HUES64 (cell line): ENCODE results near the gene SOCS1. TPM values are rescaled to one million over a fixed set of nuclear protein-coding genes. Genes with fewer than 3 reads are reported as not detected.
"Not testable (repeated sequence)": the region's sequence is repeated elsewhere in the genome, so short reads cannot be mapped to it uniquely, and the experiment has no call there.

ENCODE experiments used
- H3K27ac ChIP-seq: 2 replicates; pipeline ENCODE4 v1.7.0; 2013; ENCODE audit warnings: low read depth, low read length, inconsistent platforms
- H3K27me3 ChIP-seq: 2 replicates; pipeline ENCODE4 v1.6.1; 2013; ENCODE audit warnings: mild to moderate bottlenecking, low read length; ENCODE audit not compliant: insufficient read depth
- H3K36me3 ChIP-seq: 2 replicates; pipeline ENCODE4 v1.6.1; 2013; ENCODE audit warnings: mild to moderate bottlenecking, low read length; ENCODE audit not compliant: insufficient read depth
- H3K4me1 ChIP-seq: 2 replicates; pipeline ENCODE4 v1.6.1; 2013; ENCODE audit warnings: mild to moderate bottlenecking, low read length, moderate library complexity; ENCODE audit not compliant: insufficient read depth
- H3K4me3 ChIP-seq: 2 replicates; pipeline ENCODE4 v1.5.1; 2013; ENCODE audit warnings: mild to moderate bottlenecking, low read length, moderate library complexity
- H3K9ac ChIP-seq: 2 replicates; pipeline ENCODE4 v1.6.1; 2013; ENCODE audit warnings: mild to moderate bottlenecking, low read depth, low read length
- H3K9me3 ChIP-seq: 2 replicates; pipeline ENCODE4 v1.6.1; 2013; ENCODE audit warnings: low read depth, low read length; ENCODE audit not compliant: insufficient read depth
- WGBS: fragments of 150-250, 120-280 bp; methylation state at CpG from one replicate; pipeline ENCODE4 v1.1.7; 2013; ENCODE audit warnings: missing lambda C conversion rate; 5-methylcytosine and 5-hydroxymethylcytosine counted together
- polyA plus RNA-seq, 2 experiments: library from polyadenylated mRNA; stranded (reverse); fragments of 50-300 nt; gene quantifications; one replicate each; pipeline ENCODE4 v1.2.3, GENCODE V29; 2013

The SOCS1 gene
- 28.3 TPM for polyA plus RNA-seq (2013, experiment 1 of 2)
- 28.0 TPM for polyA plus RNA-seq (2013, experiment 2 of 2)

DNA sequence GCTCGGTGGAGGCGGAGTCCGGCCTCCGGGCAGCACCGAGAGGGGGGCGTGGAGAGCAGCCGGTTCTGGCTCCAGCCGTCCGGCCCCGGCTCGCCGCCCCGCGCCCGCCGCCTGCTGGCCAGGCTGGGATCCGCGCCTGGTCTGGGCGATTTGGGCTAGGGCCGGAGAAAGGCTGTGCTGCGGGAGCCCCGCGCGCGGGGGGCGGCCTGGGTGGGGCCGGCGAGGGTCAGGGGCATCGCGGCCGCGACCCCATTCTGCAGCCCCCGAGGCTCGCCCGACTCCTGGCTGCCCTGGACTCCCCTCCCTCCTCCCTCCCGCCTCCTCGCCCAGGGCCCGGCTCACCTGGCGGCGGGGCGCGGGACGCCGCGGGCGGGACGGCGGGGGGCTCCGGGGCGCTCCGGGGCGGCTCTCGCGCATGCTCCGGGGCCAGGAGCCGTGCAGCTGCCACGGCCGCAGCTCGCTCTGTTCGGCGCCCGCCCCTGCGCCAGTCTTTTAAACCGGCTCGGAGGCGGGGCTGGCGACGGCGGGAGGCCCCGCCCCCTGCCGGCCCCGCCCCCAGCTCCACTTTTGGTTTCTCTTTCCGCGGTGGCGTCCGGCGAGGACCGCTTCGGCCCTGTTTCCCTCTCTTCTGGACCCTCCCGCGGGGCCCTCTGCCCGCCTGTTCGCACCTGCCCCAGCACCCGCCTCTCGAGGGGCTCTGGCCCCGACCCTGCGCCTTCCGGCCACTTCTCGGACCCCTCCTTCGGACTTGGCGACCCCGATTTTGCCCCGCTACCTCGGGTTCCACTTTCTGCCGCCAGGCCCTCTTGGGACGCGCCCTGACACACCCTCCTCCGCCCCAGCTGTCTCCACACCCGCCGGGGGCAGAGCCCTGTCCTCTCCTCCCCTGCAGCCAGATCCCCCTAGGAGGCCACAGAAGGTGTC lies at the start of gene SOCS1:
TSS of gene SOCS1 (minus strand) at position 468 of the 924 bp plus-strand sequence. CDS start 726 bp downstream, outside the sequence.
- H3K36me3 ChIP-seq, result peaks cover 23% of the 10 kb centered on the region
- no peaks in the 10 kb centered on the region for H3K9me3 ChIP-seq
- peaks cover 11% of the 10 kb centered on the region for H3K4me1 ChIP-seq
- peak within 1 kb of the TSS; percentile 76; the same call in 1 of the 2 replicates for H3K27ac ChIP-seq
- H3K9ac ChIP-seq, result peak within 1 kb of the TSS; percentile 78
- H3K4me3 ChIP-seq, result peak within 1 kb of the TSS; percentile 77
- WGBS, result under 1% methylated on average over 100 of the region's 100 CpGs
- peaks cover 6% of the 10 kb centered on the region; the same call in 1 of the 2 replicates for H3K27me3 ChIP-seq

DNA sequence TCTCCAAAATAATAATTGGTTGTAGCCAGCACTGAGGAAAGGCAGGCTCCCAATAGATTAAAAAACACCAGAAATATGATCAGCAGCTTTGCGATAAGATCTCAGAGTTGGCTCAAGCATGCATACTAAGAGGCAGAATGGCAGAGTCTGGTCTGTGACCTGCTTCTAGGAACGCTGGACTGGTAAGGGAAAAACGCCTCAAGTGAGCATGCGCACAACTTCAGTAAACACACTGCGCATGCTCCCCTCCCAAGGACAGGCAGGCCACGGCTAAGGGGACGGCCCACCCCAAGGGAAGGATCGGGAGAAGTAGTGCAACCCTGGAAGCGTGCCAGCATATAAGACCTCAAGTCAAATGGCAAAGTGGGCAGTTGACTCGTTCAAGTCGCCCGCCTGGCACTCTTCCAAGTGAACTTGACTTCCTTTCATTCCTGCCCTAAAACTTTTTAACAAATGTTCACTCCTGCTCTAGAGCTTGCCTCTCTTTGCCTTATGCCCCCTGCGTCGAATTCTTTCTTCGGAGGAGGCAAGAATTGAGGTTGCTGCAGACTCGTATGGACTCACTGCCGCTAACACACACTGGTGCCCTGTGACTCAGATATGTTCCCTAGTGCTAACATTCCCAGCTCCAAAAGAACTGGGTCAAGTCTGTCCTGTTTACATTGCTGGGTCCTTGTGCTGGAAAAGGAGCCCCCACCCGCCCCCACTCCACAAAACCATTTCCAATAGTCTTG lies 47.6 kb upstream of the SOCS1 start:
- no peak overlapping the region for H3K27ac ChIP-seq
- H3K4me3 ChIP-seq, result no peak overlapping the region
- H3K9me3 ChIP-seq, result no peaks in the 10 kb centered on the region
- H3K27me3 ChIP-seq, result no peaks in the 10 kb centered on the region
- no peaks in the 10 kb centered on the region for H3K36me3 ChIP-seq
- 93% methylated on average over 18 of the region's 18 CpGs for WGBS
- H3K9ac ChIP-seq, result no peak overlapping the region
- H3K4me1 ChIP-seq, result no peaks in the 10 kb centered on the region

GRCh38 chr16:11302977-11303376 lies 47.0 kb upstream of the SOCS1 start:
- H3K4me3 ChIP-seq, result no peak overlapping the region
- H3K4me1 ChIP-seq, result no peaks in the 10 kb centered on the region
- H3K36me3 ChIP-seq, result no peaks in the 10 kb centered on the region
- H3K9me3 ChIP-seq, result no peaks in the 10 kb centered on the region
- no peaks in the 10 kb centered on the region for H3K27me3 ChIP-seq
- 96% methylated on average over 4 of the region's 4 CpGs for WGBS
- H3K9ac ChIP-seq, result no peak overlapping the region
- H3K27ac ChIP-seq, result no peak overlapping the region

GRCh38 chr16:11301645-11302501 lies 45.9 kb upstream of the SOCS1 start:
- Histone ChIP-seq H3K9me3 (no peaks in the 10 kb centered on the region), H3K9ac (no peak overlapping the region), H3K36me3 (no peaks in the 10 kb centered on the region), H3K4me1 (peaks cover 10% of the 10 kb centered on the region), H3K27ac (no peak overlapping the region), H3K27me3 (no peaks in the 10 kb centered on the region), H3K4me3 (no peak overlapping the region)
- WGBS, result 85% methylated on average over 4 of the region's 4 CpGs

DNA sequence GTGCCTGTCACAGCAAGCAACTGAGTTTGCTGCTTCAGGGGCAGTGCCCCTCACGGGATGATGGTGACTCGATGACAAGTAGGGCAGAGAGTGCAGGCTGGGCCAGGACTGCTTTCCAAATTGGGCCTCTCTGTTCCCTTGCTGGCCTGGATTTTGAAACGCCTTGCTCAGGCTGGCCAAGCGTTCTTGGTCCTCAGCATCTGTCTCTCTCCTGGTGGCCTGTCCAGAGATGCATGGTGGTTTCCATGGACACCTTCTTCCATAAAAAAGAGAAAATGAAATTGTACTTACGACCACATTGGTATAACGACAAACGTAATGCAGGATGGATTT lies 44.5 kb upstream of the SOCS1 start:
- H3K4me1 ChIP-seq, result peaks cover 17% of the 10 kb centered on the region
- H3K27me3 ChIP-seq, result no peaks in the 10 kb centered on the region
- no peak overlapping the region for H3K9ac ChIP-seq
- H3K27ac ChIP-seq, result no peak overlapping the region
- no peaks in the 10 kb centered on the region for H3K9me3 ChIP-seq
- no peaks in the 10 kb centered on the region for H3K36me3 ChIP-seq
- WGBS, result 88% methylated on average over 7 of the region's 7 CpGs
- H3K4me3 ChIP-seq, result no peak overlapping the region

GRCh38 chr16:11299865-11300559 lies 44.0 kb upstream of the SOCS1 start:
- H3K27ac ChIP-seq, result no peak overlapping the region
- H3K36me3 ChIP-seq, result no peaks in the 10 kb centered on the region
- H3K4me3 ChIP-seq, result no peak overlapping the region
- no peaks in the 10 kb centered on the region for H3K9me3 ChIP-seq
- no peak overlapping the region for H3K9ac ChIP-seq
- H3K27me3 ChIP-seq, result no peaks in the 10 kb centered on the region
- H3K4me1 ChIP-seq, result peaks cover 17% of the 10 kb centered on the region
- WGBS, result 82% methylated on average over 6 of the region's 6 CpGs

GRCh38 chr16:11298950-11299547 lies 43.0 kb upstream of the SOCS1 start:
- 91% methylated on average over 13 of the region's 13 CpGs for WGBS
- H3K36me3 ChIP-seq, H3K27ac ChIP-seq, H3K9me3 ChIP-seq, H3K27me3 ChIP-seq, H3K9ac ChIP-seq, H3K4me3 ChIP-seq: not testable (repeated sequence)
- peaks cover 17% of the 10 kb centered on the region for H3K4me1 ChIP-seq

DNA sequence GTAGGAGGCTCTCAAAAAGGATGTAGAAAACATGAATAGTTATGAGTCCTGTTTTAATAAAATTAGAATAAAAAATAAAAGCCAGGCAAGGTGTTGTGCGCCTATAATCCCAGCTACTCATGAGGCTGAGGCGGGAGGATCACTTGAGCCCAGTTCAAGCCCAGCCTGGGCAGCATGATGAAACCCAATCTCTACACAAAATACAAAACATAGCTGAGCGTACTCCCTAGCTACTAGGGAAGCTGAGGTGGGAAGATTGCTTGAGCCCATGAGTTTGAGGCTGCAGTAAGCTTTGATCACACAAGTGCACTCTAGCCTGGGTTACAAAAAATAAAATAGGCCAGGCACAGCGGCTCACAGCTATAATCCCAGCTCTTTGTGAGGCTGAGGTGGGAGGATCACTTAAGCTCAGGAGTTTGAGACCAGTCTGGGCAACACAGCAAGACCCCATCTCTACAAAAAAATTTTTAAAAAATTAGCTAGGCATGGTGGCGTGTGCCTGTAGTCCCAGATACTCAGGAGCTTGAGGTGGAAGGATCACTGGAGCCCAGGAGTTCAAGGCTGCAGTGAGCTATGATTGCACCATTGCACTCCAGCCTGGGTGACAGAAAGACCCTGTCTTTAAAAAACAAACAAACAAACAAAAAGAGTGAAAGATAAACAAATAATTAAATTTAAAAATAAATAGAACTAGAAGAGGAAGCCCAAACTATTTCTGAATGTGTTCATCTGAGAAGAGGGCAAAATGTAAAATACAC lies 42.3 kb upstream of the SOCS1 start:
- Histone ChIP-seq H3K4me1 (peaks cover 17% of the 10 kb centered on the region), H3K27ac (no peak overlapping the region), H3K9ac (no peak overlapping the region), H3K4me3 (no peak overlapping the region), H3K9me3 (no peaks in the 10 kb centered on the region), H3K27me3 (no peaks in the 10 kb centered on the region), H3K36me3 (no peaks in the 10 kb centered on the region)
- WGBS, result 93% methylated on average over 5 of the region's 5 CpGs

GRCh38 chr16:11297492-11298142 lies 41.6 kb upstream of the SOCS1 start:
- Histone ChIP-seq H3K4me3 (no peak overlapping the region), H3K27ac (no peak overlapping the region), H3K9me3 (no peaks in the 10 kb centered on the region), H3K36me3 (no peaks in the 10 kb centered on the region), H3K4me1 (peaks cover 17% of the 10 kb centered on the region), H3K27me3 (no peaks in the 10 kb centered on the region), H3K9ac (0 out of 2 replicates have a peak overlapping the region, but pooled peaks have one; percentile 1)
- 29% methylated on average over 19 of the region's 19 CpGs for WGBS
